HL-60 (cell line): ENCODE data around the gene PKP1.

Source experiments
- CTCF ChIP-seq: IDR thresholded peaks from one replicate; pipeline ENCODE4 v1.5.1; 2011; ENCODE audit warnings: low read length, control low read depth, inconsistent platforms; ENCODE audit not compliant: insufficient read depth
- GABPA ChIP-seq: IDR thresholded peaks from 2 replicates; pipeline ENCODE4 v1.6.1; 2012; ENCODE audit warnings: low read depth
- POLR2AphosphoS5 ChIP-seq: IDR thresholded peaks from 2 replicates; pipeline ENCODE4 v1.6.1; 2012; ENCODE audit warnings: low read depth
- SPI1 ChIP-seq: IDR thresholded peaks from 2 replicates; pipeline ENCODE4 v1.6.1; 2012; ENCODE audit warnings: low read depth, mild to moderate bottlenecking, borderline replicate concordance
- TF ChIP-seq, protein P1 (sequence below): IDR thresholded peaks from 2 replicates; pipeline ENCODE4 v1.6.1; 2012; ENCODE audit warnings: low read depth; ENCODE audit not compliant: insufficient replicate concordance

GRCh38 chr1:201350361-201350725 is 67.0 kb downstream of the PKP1 start:
- TF ChIP-seq CTCF (no peak), POLR2AphosphoS5 (no peak), GABPA (no peak), SPI1 (no peak)
- TF ChIP-seq, protein P1, sequence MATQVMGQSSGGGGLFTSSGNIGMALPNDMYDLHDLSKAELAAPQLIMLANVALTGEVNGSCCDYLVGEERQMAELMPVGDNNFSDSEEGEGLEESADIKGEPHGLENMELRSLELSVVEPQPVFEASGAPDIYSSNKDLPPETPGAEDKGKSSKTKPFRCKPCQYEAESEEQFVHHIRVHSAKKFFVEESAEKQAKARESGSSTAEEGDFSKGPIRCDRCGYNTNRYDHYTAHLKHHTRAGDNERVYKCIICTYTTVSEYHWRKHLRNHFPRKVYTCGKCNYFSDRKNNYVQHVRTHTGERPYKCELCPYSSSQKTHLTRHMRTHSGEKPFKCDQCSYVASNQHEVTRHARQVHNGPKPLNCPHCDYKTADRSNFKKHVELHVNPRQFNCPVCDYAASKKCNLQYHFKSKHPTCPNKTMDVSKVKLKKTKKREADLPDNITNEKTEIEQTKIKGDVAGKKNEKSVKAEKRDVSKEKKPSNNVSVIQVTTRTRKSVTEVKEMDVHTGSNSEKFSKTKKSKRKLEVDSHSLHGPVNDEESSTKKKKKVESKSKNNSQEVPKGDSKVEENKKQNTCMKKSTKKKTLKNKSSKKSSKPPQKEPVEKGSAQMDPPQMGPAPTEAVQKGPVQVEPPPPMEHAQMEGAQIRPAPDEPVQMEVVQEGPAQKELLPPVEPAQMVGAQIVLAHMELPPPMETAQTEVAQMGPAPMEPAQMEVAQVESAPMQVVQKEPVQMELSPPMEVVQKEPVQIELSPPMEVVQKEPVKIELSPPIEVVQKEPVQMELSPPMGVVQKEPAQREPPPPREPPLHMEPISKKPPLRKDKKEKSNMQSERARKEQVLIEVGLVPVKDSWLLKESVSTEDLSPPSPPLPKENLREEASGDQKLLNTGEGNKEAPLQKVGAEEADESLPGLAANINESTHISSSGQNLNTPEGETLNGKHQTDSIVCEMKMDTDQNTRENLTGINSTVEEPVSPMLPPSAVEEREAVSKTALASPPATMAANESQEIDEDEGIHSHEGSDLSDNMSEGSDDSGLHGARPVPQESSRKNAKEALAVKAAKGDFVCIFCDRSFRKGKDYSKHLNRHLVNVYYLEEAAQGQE: no peak
